SK-N-SH treated with all-trans-retinoic acid at 6 μM for 48 hours (cell line): ENCODE data around the gene SPON1.

Experiments
- ATAC-seq: fragments of 200-7000 bp; cut with Tn5 transposase; 3 replicates; pipeline ENCODE4 v1.9.1; 2020; ENCODE audit warnings: mild to moderate bottlenecking, moderate library complexity
- ARNTL ChIP-seq: fragments of 450-650 bp; formaldehyde crosslinking; IDR thresholded peaks from 2 replicates; pipeline ENCODE4 v1.5.0; 2020; ENCODE audit warnings: low read depth, mild to moderate bottlenecking, moderate library complexity, borderline replicate concordance
- BACH2 ChIP-seq: fragments of 250-450 bp; sonication (Bioruptor Pico); IDR thresholded peaks from 2 replicates; pipeline ENCODE4 v1.9.0; 2021; ENCODE audit warnings: mild to moderate bottlenecking, borderline replicate concordance
- CREB5 ChIP-seq: fragments of 250-450 bp; sonication (Bioruptor Pico); IDR thresholded peaks from 2 replicates; pipeline ENCODE4 v1.5.1; 2020; ENCODE audit warnings: low read depth, mild to moderate bottlenecking, moderate library complexity
- CSDC2 ChIP-seq: fragments of 250-450 bp; sonication (Bioruptor Pico); IDR thresholded peaks from 2 replicates; pipeline ENCODE4 v1.5.0; 2020; ENCODE audit warnings: mild to moderate bottlenecking, moderate library complexity
- CSRNP3 ChIP-seq: fragments of 250-450 bp; sonication (Bioruptor Pico); IDR thresholded peaks from 2 replicates; pipeline ENCODE4 v1.5.1; 2021; ENCODE audit warnings: mild to moderate bottlenecking, moderate library complexity
- ESRRG ChIP-seq: fragments of 250-450 bp; sonication (Bioruptor Pico); IDR thresholded peaks from 2 replicates; pipeline ENCODE4 v1.6.1; 2021; ENCODE audit warnings: mild to moderate bottlenecking
- GLIS3 ChIP-seq: fragments of 250-450 bp; sonication (Bioruptor Pico); IDR thresholded peaks from 2 replicates; pipeline ENCODE4 v1.5.0; 2020; ENCODE audit warnings: mild to moderate bottlenecking, moderate library complexity
- ISL1 ChIP-seq: fragments of 250-450 bp; sonication (Bioruptor Pico); IDR thresholded peaks from 2 replicates; pipeline ENCODE4 v2.1.2; 2022; ENCODE audit warnings: mild to moderate bottlenecking, moderate library complexity
- OSR1 ChIP-seq: fragments of 250-450 bp; sonication (Bioruptor Pico); IDR thresholded peaks from 2 replicates; pipeline ENCODE4 v1.8.0; 2022; ENCODE audit warnings: moderate library complexity, mild to moderate bottlenecking, inconsistent platforms
- PATZ1 ChIP-seq: fragments of 250-450 bp; sonication (Bioruptor Pico); IDR thresholded peaks from 2 replicates; pipeline ENCODE4 v1.8.0; 2020; ENCODE audit warnings: mild to moderate bottlenecking, moderate library complexity, borderline replicate concordance
- PPARA ChIP-seq: fragments of 250-450 bp; sonication (Bioruptor Pico); IDR thresholded peaks from 2 replicates; pipeline ENCODE4 v1.5.0; 2020; ENCODE audit warnings: mild to moderate bottlenecking, borderline replicate concordance
- RARB ChIP-seq: fragments of 250-450 bp; sonication (Bioruptor Pico); IDR thresholded peaks from 2 replicates; pipeline ENCODE4 v1.8.0; 2021; ENCODE audit warnings: mild to moderate bottlenecking, moderate library complexity
- TCF4 ChIP-seq: fragments of 250-450 bp; sonication (Bioruptor Pico); IDR thresholded peaks from 2 replicates; pipeline ENCODE4 v1.8.0; 2021; ENCODE audit warnings: mild to moderate bottlenecking, moderate library complexity, borderline replicate concordance
- TOX ChIP-seq: fragments of 250-450 bp; sonication (Bioruptor Pico); IDR thresholded peaks from 2 replicates; pipeline ENCODE4 v1.8.0; 2021; ENCODE audit warnings: mild to moderate bottlenecking, moderate library complexity, borderline replicate concordance
- ZC3H10 ChIP-seq: fragments of 250-450 bp; sonication (Bioruptor Pico); IDR thresholded peaks from 2 replicates; pipeline ENCODE4 v1.5.1; 2021; ENCODE audit warnings: mild to moderate bottlenecking, moderate library complexity
- ZFP30 ChIP-seq: fragments of 450-650 bp; formaldehyde crosslinking; IDR thresholded peaks from 2 replicates; pipeline ENCODE4 v1.5.0; 2022; ENCODE audit warnings: mild to moderate bottlenecking, moderate library complexity
- ZNF70 ChIP-seq: fragments of 450-650 bp; formaldehyde crosslinking; IDR thresholded peaks from 2 replicates; pipeline ENCODE4 v1.5.0; 2020; ENCODE audit warnings: mild to moderate bottlenecking, moderate library complexity
- ZNF8 ChIP-seq: fragments of 450-650 bp; formaldehyde crosslinking; IDR thresholded peaks from 2 replicates; pipeline ENCODE4 v1.5.0; 2020; ENCODE audit warnings: mild to moderate bottlenecking, moderate library complexity
- TF ChIP-seq, protein P1 (sequence below): fragments of 250-450 bp; sonication (Bioruptor Pico); IDR thresholded peaks from 2 replicates; pipeline ENCODE4 v1.5.0; 2020; ENCODE audit warnings: mild to moderate bottlenecking, moderate library complexity

SPON1 gene

DNA sequence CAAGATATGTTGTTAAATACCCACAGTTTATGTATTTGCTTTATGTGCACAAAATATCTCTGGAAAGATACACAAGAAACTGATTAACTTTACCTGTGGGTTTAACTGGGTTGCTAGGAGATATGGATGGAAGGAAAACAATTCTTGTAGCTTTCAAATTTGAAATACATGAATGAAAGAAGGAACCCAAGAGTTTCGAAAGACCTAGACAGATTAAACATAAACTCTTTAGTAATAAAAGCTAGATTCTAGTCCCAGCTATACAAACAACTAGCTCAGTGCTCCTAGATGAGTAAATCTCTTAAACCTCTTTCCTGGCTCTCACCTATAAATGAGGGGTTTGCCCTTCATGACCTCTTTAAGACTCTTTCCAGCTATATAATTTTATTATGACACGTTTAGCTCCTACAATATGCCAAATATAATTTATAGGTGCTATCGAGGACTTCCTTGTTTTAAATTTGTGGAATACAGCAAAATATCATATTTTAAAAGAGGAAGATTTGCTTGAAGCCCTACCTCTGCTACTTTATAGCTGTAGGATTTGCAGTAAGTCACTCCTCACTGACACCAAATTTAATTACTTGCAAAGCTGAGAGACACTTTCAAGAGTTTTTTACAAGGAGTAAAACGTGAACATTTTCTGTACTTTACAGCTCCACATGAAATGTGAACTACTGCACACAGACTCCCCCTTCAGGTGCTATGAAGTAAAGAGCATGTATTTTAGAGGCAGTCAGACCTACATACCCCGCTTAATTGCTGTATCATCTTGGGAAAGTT lies 345.8 kb downstream of the SPON1 start:
- ATAC-seq = peak; percentile 86
- TF ChIP-seq, protein P1, sequence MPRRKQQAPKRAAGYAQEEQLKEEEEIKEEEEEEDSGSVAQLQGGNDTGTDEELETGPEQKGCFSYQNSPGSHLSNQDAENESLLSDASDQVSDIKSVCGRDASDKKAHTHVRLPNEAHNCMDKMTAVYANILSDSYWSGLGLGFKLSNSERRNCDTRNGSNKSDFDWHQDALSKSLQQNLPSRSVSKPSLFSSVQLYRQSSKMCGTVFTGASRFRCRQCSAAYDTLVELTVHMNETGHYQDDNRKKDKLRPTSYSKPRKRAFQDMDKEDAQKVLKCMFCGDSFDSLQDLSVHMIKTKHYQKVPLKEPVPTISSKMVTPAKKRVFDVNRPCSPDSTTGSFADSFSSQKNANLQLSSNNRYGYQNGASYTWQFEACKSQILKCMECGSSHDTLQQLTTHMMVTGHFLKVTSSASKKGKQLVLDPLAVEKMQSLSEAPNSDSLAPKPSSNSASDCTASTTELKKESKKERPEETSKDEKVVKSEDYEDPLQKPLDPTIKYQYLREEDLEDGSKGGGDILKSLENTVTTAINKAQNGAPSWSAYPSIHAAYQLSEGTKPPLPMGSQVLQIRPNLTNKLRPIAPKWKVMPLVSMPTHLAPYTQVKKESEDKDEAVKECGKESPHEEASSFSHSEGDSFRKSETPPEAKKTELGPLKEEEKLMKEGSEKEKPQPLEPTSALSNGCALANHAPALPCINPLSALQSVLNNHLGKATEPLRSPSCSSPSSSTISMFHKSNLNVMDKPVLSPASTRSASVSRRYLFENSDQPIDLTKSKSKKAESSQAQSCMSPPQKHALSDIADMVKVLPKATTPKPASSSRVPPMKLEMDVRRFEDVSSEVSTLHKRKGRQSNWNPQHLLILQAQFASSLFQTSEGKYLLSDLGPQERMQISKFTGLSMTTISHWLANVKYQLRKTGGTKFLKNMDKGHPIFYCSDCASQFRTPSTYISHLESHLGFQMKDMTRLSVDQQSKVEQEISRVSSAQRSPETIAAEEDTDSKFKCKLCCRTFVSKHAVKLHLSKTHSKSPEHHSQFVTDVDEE (CRISPR knock-in tag) = no peak
- TF ChIP-seq CSDC2 (CRISPR knock-in tag) (no peak), ZNF8 (CRISPR knock-in tag) (no peak), CREB5 (CRISPR knock-in tag) (no peak), ZNF70 (no peak), RARB (CRISPR knock-in tag) (no peak)
- TF ChIP-seq, all 23 proteins: peak for 0

- TF ChIP-seq ESRRG (CRISPR knock-in tag) (no peak), ARNTL (CRISPR knock-in tag) (no peak), ISL1 (no peak), ZC3H10 (no peak), TOX (CRISPR knock-in tag) (no peak), BACH2 (CRISPR knock-in tag) (no peak), CSRNP3 (CRISPR knock-in tag) (no peak), TCF4 (CRISPR knock-in tag) (no peak), ZFP30 (CRISPR knock-in tag) (no peak), OSR1 (CRISPR knock-in tag) (no peak), RARB (CRISPR knock-in tag) (no peak), PATZ1 (CRISPR knock-in tag) (no peak), ZNF70 (no peak), CSDC2 (CRISPR knock-in tag) (no peak), GLIS3 (CRISPR knock-in tag) (no peak), PPARA (CRISPR knock-in tag) (no peak)
- TF ChIP-seq, protein P1 (CRISPR knock-in tag) = no peak
- no peak for ATAC-seq
Observed at GRCh38 chr11:14308897-14309387, 346.4 kb downstream of the SPON1 start.
